HG02759 (cell line): ENCODE data around the gene SLC11A1.

Source experiments
- ATAC-seq: cut with Tn5 transposase; IDR thresholded peaks from one replicate; pipeline ENCODE4 v1.9.1; 2021; ENCODE audit warnings: mild to moderate bottlenecking, moderate library complexity; ENCODE audit not compliant: unreplicated experiment

The SLC11A1 gene

GRCh38 chr2:218366621-218367414 lies 15.3 kb upstream of the SLC11A1 start:
- no peak for ATAC-seq

- ATAC-seq = peak; percentile 94
Observed at GRCh38 chr2:218367415-218368149, 14.5 kb upstream of the SLC11A1 start.

GRCh38 chr2:218368150-218368528 lies 13.9 kb upstream of the SLC11A1 start:
- ATAC-seq = no peak

GRCh38 chr2:218368621-218369153 lies 13.4 kb upstream of the SLC11A1 start:
- no peak for ATAC-seq

- no peak for ATAC-seq
Observed at GRCh38 chr2:218369330-218369729, 12.7 kb upstream of the SLC11A1 start.

GRCh38 chr2:218370410-218371063 lies 11.5 kb upstream of the SLC11A1 start:
- ATAC-seq = no peak

- ATAC-seq = no peak
Observed at GRCh38 chr2:218371983-218372350, 10.1 kb upstream of the SLC11A1 start.

GRCh38 chr2:218374795-218375194 lies 7.3 kb upstream of the SLC11A1 start:
- ATAC-seq = no peak

- ATAC-seq = no peak
Observed at GRCh38 chr2:218375212-218375611, 6.9 kb upstream of the SLC11A1 start.

- no peak for ATAC-seq
Observed at GRCh38 chr2:218378053-218378452, 4.0 kb upstream of the SLC11A1 start.

- ATAC-seq = no peak
Observed at GRCh38 chr2:218382785-218383184, 712 bp downstream of the SLC11A1 start.

GRCh38 chr2:218383892-218384519 lies 1.9 kb downstream of the SLC11A1 start:
- ATAC-seq = no peak

GRCh38 chr2:218384975-218385374 lies 2.9 kb downstream of the SLC11A1 start:
- no peak for ATAC-seq

GRCh38 chr2:218386505-218387368 lies 4.7 kb downstream of the SLC11A1 start:
- no peak for ATAC-seq

GRCh38 chr2:218387369-218388194 lies 5.5 kb downstream of the SLC11A1 start:
- no peak for ATAC-seq

- ATAC-seq = no peak
Observed at GRCh38 chr2:218389333-218390150, 7.5 kb downstream of the SLC11A1 start.

- no peak for ATAC-seq
Observed at GRCh38 chr2:218391202-218391601, 9.1 kb downstream of the SLC11A1 start.

GRCh38 chr2:218392459-218392858 lies 10.4 kb downstream of the SLC11A1 start:
- ATAC-seq = no peak
